Neutrophil (primary cell): ENCODE results near the gene CAMKK2.
A peak's percentile ranks its signal among the peaks of the same experiment; 100 is the strongest.

Experiments
- H3K27ac ChIP-seq: fragments of 200-600 bp; sonication (generic); 2 replicates; pipeline ENCODE4 v1.5.1; 2016; ENCODE audit warnings: mild to moderate bottlenecking, moderate library complexity
- H3K27me3 ChIP-seq: fragments of 200-600 bp; sonication (generic); 2 replicates; pipeline ENCODE4 v1.6.0; 2016; ENCODE audit warnings: mild to moderate bottlenecking
- H3K36me3 ChIP-seq: fragments of 200-600 bp; sonication (generic); 2 replicates; pipeline ENCODE4 v1.5.1; 2017
- H3K4me1 ChIP-seq, 2 experiments: fragments of 200-600 bp in 1 of 2; sonication (generic) in 1 of 2; 1 replicate in 1 of 2; 2 replicates in 1 of 2; pipeline versions ENCODE4 v1.5.1 to v1.6.1; 2013 to 2016; ENCODE audit warnings: low read depth in 1 of 2, low read length in 1 of 2, mild to moderate bottlenecking in 1 of 2, moderate library complexity in 1 of 2; ENCODE audit not compliant: control insufficient read depth in 1 of 2, insufficient read depth in 1 of 2
- H3K4me3 ChIP-seq, 2 experiments: fragments of 200-600 bp in 1 of 2; sonication (generic) in 1 of 2; 1 replicate in 1 of 2; 2 replicates in 1 of 2; pipeline ENCODE4 v1.5.1; 2013 to 2016; ENCODE audit warnings: low read depth in 1 of 2, low read length in 1 of 2, mild to moderate bottlenecking in 1 of 2, moderate library complexity in 1 of 2
- H3K9me3 ChIP-seq: fragments of 200-600 bp; sonication (generic); 2 replicates; pipeline ENCODE4 v1.5.1; 2016
- TF ChIP-seq, protein P1 (sequence below): fragments of 200-600 bp; sonication (generic); IDR thresholded peaks from 2 replicates; pipeline ENCODE4 v1.5.1; 2016; ENCODE audit warnings: antibody characterized with exemption

CAMKK2 gene

DNA sequence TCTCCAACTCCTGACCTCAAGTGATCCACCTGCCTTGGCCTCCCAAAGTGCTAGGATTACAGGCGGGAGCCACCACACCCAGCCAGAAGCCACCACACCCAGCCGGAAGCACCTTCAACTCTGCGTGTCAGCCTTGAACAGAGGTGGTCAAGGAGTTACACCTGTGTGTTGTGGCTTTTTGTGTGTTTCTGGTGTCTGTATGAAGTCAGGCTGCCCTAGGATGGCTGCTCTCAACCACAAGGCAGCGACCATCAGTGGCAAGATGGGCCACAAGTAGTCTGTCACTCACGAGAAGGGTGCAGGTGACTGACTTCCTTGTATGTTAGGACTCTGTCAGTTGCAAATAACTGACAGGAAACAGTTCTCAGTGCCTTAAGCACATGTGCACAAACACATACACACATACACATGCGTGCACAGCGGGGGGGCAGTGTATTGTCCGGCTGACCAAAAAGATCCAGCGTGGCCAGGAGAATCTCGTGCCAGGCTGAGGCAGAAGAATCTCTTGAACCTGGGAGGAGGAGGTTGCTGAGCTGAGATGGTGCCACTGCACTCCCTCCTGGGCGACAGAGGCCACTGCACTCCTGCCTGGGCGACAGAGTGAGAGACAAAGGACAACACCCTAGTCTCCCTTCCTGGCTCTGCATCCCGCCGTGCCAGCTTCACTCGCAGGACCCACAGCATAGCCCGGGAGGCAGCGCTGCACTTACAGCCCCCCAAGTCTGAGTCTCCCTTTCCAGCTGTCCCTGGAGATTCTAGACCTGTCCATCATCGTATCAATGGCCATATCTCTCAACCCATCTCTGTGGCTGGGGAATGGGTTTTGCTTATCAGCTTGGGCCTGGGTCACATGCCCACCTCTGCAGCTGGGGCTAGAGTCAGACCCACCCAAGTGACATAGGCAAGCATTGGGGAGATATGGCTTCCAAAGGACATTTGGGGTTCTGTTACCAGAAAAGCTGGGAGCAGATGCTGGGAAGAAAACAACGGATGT lies 72.9 kb downstream of the CAMKK2 start:
- H3K27me3 ChIP-seq: no peaks in the 10 kb centered on the region
- peak overlapping the region; percentile 10 for H3K27ac ChIP-seq
- no peaks in the 10 kb centered on the region for H3K36me3 ChIP-seq
- no peak overlapping the region for H3K4me3 ChIP-seq
- TF ChIP-seq, protein P1, sequence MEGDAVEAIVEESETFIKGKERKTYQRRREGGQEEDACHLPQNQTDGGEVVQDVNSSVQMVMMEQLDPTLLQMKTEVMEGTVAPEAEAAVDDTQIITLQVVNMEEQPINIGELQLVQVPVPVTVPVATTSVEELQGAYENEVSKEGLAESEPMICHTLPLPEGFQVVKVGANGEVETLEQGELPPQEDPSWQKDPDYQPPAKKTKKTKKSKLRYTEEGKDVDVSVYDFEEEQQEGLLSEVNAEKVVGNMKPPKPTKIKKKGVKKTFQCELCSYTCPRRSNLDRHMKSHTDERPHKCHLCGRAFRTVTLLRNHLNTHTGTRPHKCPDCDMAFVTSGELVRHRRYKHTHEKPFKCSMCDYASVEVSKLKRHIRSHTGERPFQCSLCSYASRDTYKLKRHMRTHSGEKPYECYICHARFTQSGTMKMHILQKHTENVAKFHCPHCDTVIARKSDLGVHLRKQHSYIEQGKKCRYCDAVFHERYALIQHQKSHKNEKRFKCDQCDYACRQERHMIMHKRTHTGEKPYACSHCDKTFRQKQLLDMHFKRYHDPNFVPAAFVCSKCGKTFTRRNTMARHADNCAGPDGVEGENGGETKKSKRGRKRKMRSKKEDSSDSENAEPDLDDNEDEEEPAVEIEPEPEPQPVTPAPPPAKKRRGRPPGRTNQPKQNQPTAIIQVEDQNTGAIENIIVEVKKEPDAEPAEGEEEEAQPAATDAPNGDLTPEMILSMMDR: no peak
- H3K4me1 ChIP-seq: peaks cover 7 to 13% of the 10 kb centered on the region in 2 experiments
- no peaks in the 10 kb centered on the region for H3K9me3 ChIP-seq

DNA sequence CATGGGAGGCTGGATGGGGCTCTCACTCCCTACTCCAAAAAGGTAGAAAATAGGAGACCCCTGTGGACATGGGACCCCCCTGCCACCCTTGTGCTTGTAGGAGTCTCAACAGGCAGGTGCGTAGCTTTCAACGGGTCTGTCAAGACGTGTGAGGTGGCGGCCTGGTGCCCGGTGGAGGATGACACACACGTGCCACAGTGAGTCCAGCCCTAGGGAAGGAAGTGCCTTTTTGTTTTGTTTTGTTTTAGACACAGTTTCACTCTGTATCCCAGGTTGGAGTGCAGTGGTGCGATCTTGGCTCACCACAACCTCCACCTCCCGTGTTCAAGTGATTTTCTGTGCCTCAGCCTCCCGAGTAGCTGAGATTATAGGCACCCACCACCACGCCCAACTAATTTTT lies 73.7 kb downstream of the CAMKK2 start:
- Histone ChIP-seq H3K4me1 (peaks cover 7 to 13% of the 10 kb centered on the region in 2 experiments), H3K27ac (no peak overlapping the region), H3K4me3 (no peak overlapping the region), H3K27me3 (no peaks in the 10 kb centered on the region), H3K9me3 (no peaks in the 10 kb centered on the region), H3K36me3 (peaks cover 3% of the 10 kb centered on the region)
- TF ChIP-seq, protein P1: no peak

DNA sequence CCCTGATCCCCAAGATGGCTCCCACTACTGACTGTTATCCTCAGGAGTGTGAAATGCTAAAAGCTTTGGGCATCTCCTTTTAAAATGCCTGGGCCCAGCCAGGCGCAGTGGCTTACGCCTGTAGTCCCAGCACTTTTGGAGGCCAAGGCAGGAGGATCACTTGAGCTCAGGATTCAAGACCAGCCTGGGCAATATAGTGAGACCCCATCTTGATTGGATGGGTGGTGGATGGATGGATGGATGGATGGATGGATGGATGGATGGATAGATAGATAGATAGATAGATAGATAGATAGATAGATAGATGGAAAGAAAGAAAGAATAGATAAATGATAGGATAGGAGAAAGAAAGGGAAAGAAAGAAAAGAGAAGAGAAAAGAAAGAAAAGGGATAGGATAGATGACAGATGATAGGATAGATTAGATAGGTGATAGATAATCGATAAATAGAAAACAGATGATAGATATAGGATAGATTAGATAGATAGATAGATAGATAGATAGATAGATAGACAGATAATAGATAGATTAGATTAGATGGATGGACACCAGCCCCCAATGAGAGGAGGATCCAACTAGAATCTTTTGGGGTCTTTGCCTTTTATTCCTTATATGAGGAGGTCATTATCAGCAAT lies 77.0 kb downstream of the CAMKK2 start:
- TF ChIP-seq, protein P1: no peak
- H3K36me3 ChIP-seq: peaks cover 4% of the 10 kb centered on the region
- H3K27ac ChIP-seq: no peak overlapping the region

DNA sequence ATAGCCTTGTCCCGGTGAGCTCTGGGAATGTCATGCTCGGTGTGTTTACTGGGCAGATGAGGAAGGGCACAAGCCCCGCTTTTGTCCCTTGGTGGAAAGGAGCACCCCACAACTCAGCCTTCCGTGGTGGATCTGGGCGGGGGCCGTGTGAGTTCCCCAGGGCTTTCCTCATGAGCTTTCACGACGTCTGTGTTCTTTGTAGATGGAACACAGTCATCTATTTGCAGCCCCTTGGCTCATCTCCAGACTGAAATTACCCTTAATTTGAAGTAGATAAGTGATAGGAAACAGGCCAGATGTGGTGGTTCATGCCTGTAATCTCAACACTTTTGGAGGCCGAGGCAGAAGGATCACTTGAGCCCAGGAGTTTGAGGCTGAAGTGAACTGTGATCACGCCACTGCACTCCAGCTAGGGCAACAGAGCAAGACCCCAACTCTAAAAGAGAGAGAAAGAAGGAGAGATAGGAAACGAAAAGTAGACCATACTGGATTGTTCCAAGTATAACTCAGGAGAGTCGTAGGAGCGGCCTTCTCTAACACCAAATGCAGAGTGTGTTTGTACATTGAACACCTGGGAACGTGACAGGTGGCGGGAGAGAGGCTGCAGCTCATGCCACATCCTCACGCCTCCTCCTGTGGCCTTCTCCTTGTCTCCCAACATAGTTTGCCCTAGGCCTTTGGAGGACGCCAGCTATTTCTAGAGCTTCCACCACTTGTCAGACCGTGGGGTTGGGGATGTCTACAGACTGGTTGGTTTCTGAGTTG lies 77.7 kb downstream of the CAMKK2 start:
- Histone ChIP-seq H3K4me1 (peaks cover 14 to 20% of the 10 kb centered on the region in 2 experiments), H3K36me3 (peaks cover 4% of the 10 kb centered on the region), H3K27ac (no peak overlapping the region), H3K27me3 (no peaks in the 10 kb centered on the region), H3K4me3 (no peak overlapping the region), H3K9me3 (no peaks in the 10 kb centered on the region)
- TF ChIP-seq, protein P1: no peak

More for the DNA sequence above, 77.0 kb downstream of the CAMKK2 start:
- Histone ChIP-seq H3K27me3 (no peaks in the 10 kb centered on the region), H3K4me1 (peaks cover 10 to 18% of the 10 kb centered on the region in 2 experiments), H3K4me3 (no peak overlapping the region), H3K9me3 (no peaks in the 10 kb centered on the region)

DNA sequence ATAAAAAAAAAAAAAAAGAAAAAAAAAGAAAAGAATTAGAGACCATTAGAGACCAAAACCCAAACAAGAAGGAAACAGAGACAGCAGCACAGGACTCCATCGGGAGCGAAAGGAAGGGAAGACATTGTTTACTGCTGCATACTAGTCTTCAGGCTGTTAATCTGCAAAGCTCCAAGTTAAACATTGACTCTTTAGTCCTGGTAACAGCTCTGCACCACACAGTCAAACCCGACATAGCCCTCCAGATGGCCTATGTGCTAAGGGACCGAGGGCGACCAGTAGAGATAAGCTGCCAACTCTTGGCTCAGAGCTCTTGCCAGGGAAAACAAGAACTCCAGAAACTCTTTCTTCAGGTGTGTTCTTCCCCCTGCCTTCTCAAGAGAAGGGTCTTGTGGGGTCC lies 78.7 kb downstream of the CAMKK2 start:
- Histone ChIP-seq H3K36me3 (peaks cover 4% of the 10 kb centered on the region), H3K4me3 (no peak overlapping the region), H3K27me3 (no peaks in the 10 kb centered on the region), H3K4me1 (peaks cover 7 to 10% of the 10 kb centered on the region in 2 experiments), H3K9me3 (no peaks in the 10 kb centered on the region), H3K27ac (no peak overlapping the region)
- TF ChIP-seq, protein P1: no peak
